HEK293 (cell line): Measurements from ENCODE around the gene ABCC2.
A peak's percentile ranks its signal among the peaks of the same experiment; 100 is the strongest.

ENCODE experiments used
- CTCF ChIA-PET: fragments of 350-600 bp; formaldehyde crosslinking; extraction: SDS; loops from one replicate; lab custom pipeline; 2021; ENCODE audit warnings: antibody characterized with exemption; lab: Yijun Ruan, JAX
- POLR2A ChIA-PET: fragments of 300-600 bp; formaldehyde crosslinking; extraction: SDS; loops from one replicate; lab custom pipeline; 2020; ENCODE audit warnings: antibody characterized with exemption, inconsistent platforms; lab: Yijun Ruan, JAX
- H3K27ac ChIP-seq: fragments of 200-500 bp; sonication (Bioruptor generic); 2 replicates; pipeline ENCODE4 v1.5.1; 2014; ENCODE audit warnings: low read depth, low read length, control low read depth, inconsistent platforms; ENCODE audit errors: extremely low read depth
- H3K36me3 ChIP-seq, 2 experiments: fragments of 200-500 bp in 1 of 2; sonication (Bioruptor generic) in 1 of 2; 1 replicate in 1 of 2; 2 replicates in 1 of 2; pipeline ENCODE4 v1.5.1; 2014 to 2017; ENCODE audit warnings: inconsistent platforms in 2 of 2, low read length in 2 of 2; ENCODE audit not compliant: control insufficient read depth in 2 of 2, insufficient read depth in 1 of 2
- H3K4me1 ChIP-seq: fragments of 200-500 bp; sonication (Bioruptor generic); 2 replicates; pipeline ENCODE4 v1.5.1; 2014; ENCODE audit warnings: mild to moderate bottlenecking, low read length, inconsistent platforms; ENCODE audit not compliant: control insufficient read depth, insufficient read depth
- H3K4me3 ChIP-seq: 2 replicates; pipeline ENCODE4 v1.5.1; 2011; ENCODE audit warnings: low read depth, mild to moderate bottlenecking, control low read depth, low read length, moderate library complexity
- H3K9me3 ChIP-seq: fragments of 200-500 bp; sonication (Bioruptor generic); 2 replicates; pipeline ENCODE4 v1.5.1; 2014; ENCODE audit warnings: low read depth, low read length, inconsistent platforms; ENCODE audit not compliant: control insufficient read depth, insufficient read depth
- GLI2 ChIP-seq: fragments of 450-650 bp; formaldehyde crosslinking; IDR thresholded peaks from 2 replicates; pipeline ENCODE4; 2017; ENCODE audit warnings: missing biosample characterization, missing genetic modification characterization, low read depth, borderline replicate concordance
- KLF1 ChIP-seq: fragments of 450-650 bp; formaldehyde crosslinking; IDR thresholded peaks from 2 replicates; pipeline ENCODE4 v1.5.1; 2016; ENCODE audit warnings: missing biosample characterization, missing genetic modification characterization
- ZFP69B ChIP-seq: fragments of 450-650 bp; formaldehyde crosslinking; IDR thresholded peaks from 2 replicates; pipeline ENCODE4 v1.5.1; 2016; ENCODE audit warnings: missing biosample characterization, missing genetic modification characterization
- ZNF140 ChIP-seq: fragments of 450-650 bp; formaldehyde crosslinking; IDR thresholded peaks from 2 replicates; pipeline ENCODE4 v1.5.1; 2016; ENCODE audit warnings: missing biosample characterization, missing genetic modification characterization
- ZNF416 ChIP-seq: fragments of 450-650 bp; formaldehyde crosslinking; IDR thresholded peaks from 2 replicates; pipeline ENCODE4 v1.5.1; 2016; ENCODE audit warnings: missing biosample characterization, missing genetic modification characterization
- ZNF555 ChIP-seq: fragments of 450-650 bp; formaldehyde crosslinking; conservative IDR thresholded peaks from 2 replicates; pipeline ENCODE4 v1.5.1; 2017; ENCODE audit warnings: missing biosample characterization, mild to moderate bottlenecking, missing genetic modification characterization, inconsistent platforms
- ZNF561 ChIP-seq: fragments of 450-650 bp; IDR thresholded peaks from 2 replicates; pipeline ENCODE4 v1.5.1; 2018; ENCODE audit warnings: missing biosample characterization, missing genetic modification characterization, borderline replicate concordance
- ZNF600 ChIP-seq: fragments of 450-650 bp; formaldehyde crosslinking; IDR thresholded peaks from 2 replicates; pipeline ENCODE4 v1.5.1; 2016; ENCODE audit warnings: missing biosample characterization, missing genetic modification characterization
- ZNF623 ChIP-seq: fragments of 450-650 bp; formaldehyde crosslinking; IDR thresholded peaks from 2 replicates; pipeline ENCODE4 v1.5.1; 2016; ENCODE audit warnings: missing biosample characterization, missing genetic modification characterization
- ZNF624 ChIP-seq: fragments of 450-650 bp; formaldehyde crosslinking; IDR thresholded peaks from 2 replicates; pipeline ENCODE4 v1.5.1; 2017; ENCODE audit warnings: missing biosample characterization, missing genetic modification characterization
- ZNF768 ChIP-seq: fragments of 450-650 bp; formaldehyde crosslinking; IDR thresholded peaks from 2 replicates; pipeline ENCODE4 v1.5.1; 2018; ENCODE audit warnings: missing biosample characterization, mild to moderate bottlenecking, missing genetic modification characterization
- ZNF776 ChIP-seq: fragments of 450-650 bp; formaldehyde crosslinking; IDR thresholded peaks from 2 replicates; pipeline ENCODE4 v1.5.0; 2017; ENCODE audit warnings: missing biosample characterization, missing genetic modification characterization, borderline replicate concordance
- ZSCAN16 ChIP-seq: fragments of 450-650 bp; formaldehyde crosslinking; IDR thresholded peaks from 2 replicates; pipeline ENCODE4 v1.5.1; 2016; ENCODE audit warnings: missing biosample characterization, missing genetic modification characterization
- TF ChIP-seq, protein P1 (sequence below): fragments of 450-650 bp; formaldehyde crosslinking; IDR thresholded peaks from 2 replicates; pipeline ENCODE4 v1.5.1; 2016; ENCODE audit warnings: missing biosample characterization, missing genetic modification characterization, borderline replicate concordance
- TF ChIP-seq, protein P2 (sequence below): fragments of 450-650 bp; formaldehyde crosslinking; IDR thresholded peaks from 2 replicates; pipeline ENCODE4 v1.5.1; 2016; ENCODE audit warnings: missing biosample characterization, missing genetic modification characterization
- TF ChIP-seq, protein P3 (sequence below): fragments of 450-650 bp; formaldehyde crosslinking; IDR thresholded peaks from 2 replicates; pipeline ENCODE4 v1.5.1; 2016; ENCODE audit warnings: missing biosample characterization, missing genetic modification characterization
- TF ChIP-seq, protein P4 (sequence below): fragments of 450-650 bp; formaldehyde crosslinking; IDR thresholded peaks from 2 replicates; pipeline ENCODE4 v1.5.1; 2016; ENCODE audit warnings: missing biosample characterization, missing genetic modification characterization, low read depth
- TF ChIP-seq, protein P5 (sequence below): fragments of 450-650 bp; formaldehyde crosslinking; IDR thresholded peaks from 2 replicates; pipeline ENCODE4 v1.5.1; 2016; ENCODE audit warnings: missing biosample characterization, missing genetic modification characterization
- TF ChIP-seq, protein P6 (sequence below): fragments of 450-650 bp; formaldehyde crosslinking; IDR thresholded peaks from 2 replicates; pipeline ENCODE4 v1.5.1; 2016; ENCODE audit warnings: missing biosample characterization, missing genetic modification characterization
- TF ChIP-seq, protein P7 (sequence below): fragments of 450-650 bp; formaldehyde crosslinking; conservative IDR thresholded peaks from 2 replicates; pipeline ENCODE4 v1.5.1; 2016; ENCODE audit warnings: low read depth, missing biosample characterization, missing genetic modification characterization

Gene ABCC2

DNA sequence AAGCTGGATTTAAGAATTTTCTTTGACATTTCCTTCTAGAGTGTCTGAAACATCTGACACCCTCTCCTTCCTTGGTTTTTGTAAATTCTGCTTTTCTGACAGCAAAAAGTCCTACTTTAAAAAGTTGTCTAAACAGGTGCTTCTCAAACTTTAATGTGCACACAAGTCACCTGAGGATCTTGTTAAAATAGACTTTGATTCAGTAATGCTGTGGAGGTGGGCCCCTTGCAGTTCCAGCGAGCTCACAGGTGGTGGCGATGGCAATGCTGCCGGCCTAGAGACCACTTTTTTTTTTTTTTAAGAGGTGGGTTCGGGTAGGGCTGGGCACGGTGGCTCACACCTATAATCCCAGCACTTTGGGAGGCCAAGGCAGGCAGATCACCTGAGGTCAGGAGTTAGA is 77.1 kb downstream of the ABCC2 start:
- POLR2A ChIA-PET: interaction anchor here (0.6 to 0.7 kb wide), 2 partner anchors 10 to 209 kb away, joined by 3 to 6 read pairs; no protein-coding TSS in a partner anchor
- Histone ChIP-seq H3K9me3 (no peaks in the 10 kb centered on the region), H3K36me3 (no peaks in the 10 kb centered on the region), H3K27ac (no peak overlapping the region), H3K4me3 (no peak overlapping the region), H3K4me1 (no peaks in the 10 kb centered on the region)
- CTCF ChIA-PET: interaction anchor here (0.6 to 17.6 kb wide), 12 partner anchors 10 to 320 kb away, joined by 3 to 264 read pairs (median 4); partner anchors contain the start of gene DNMBP
- TF ChIP-seq ZNF140: no peak
- TF ChIP-seq ZNF555 (tag by site-specific recombination): no peak
- TF ChIP-seq ZNF416 (tag by site-specific recombination): no peak
- TF ChIP-seq, protein P1, sequence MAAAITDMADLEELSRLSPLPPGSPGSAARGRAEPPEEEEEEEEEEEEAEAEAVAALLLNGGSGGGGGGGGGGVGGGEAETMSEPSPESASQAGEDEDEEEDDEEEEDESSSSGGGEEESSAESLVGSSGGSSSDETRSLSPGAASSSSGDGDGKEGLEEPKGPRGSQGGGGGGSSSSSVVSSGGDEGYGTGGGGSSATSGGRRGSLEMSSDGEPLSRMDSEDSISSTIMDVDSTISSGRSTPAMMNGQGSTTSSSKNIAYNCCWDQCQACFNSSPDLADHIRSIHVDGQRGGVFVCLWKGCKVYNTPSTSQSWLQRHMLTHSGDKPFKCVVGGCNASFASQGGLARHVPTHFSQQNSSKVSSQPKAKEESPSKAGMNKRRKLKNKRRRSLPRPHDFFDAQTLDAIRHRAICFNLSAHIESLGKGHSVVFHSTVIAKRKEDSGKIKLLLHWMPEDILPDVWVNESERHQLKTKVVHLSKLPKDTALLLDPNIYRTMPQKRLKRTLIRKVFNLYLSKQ (tag by site-specific recombination): no peak
- TF ChIP-seq, protein P2, sequence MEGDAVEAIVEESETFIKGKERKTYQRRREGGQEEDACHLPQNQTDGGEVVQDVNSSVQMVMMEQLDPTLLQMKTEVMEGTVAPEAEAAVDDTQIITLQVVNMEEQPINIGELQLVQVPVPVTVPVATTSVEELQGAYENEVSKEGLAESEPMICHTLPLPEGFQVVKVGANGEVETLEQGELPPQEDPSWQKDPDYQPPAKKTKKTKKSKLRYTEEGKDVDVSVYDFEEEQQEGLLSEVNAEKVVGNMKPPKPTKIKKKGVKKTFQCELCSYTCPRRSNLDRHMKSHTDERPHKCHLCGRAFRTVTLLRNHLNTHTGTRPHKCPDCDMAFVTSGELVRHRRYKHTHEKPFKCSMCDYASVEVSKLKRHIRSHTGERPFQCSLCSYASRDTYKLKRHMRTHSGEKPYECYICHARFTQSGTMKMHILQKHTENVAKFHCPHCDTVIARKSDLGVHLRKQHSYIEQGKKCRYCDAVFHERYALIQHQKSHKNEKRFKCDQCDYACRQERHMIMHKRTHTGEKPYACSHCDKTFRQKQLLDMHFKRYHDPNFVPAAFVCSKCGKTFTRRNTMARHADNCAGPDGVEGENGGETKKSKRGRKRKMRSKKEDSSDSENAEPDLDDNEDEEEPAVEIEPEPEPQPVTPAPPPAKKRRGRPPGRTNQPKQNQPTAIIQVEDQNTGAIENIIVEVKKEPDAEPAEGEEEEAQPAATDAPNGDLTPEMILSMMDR (tag by site-specific recombination): peak; percentile 40; the same call in 1 of the 2 replicates
- no peak for TF ChIP-seq ZNF600
- no peak for TF ChIP-seq ZNF561 (tag by site-specific recombination)
- TF ChIP-seq ZNF776 (tag by site-specific recombination): no peak
- no peak for TF ChIP-seq ZNF623
- TF ChIP-seq ZNF768 (tag by site-specific recombination): no peak
- TF ChIP-seq ZSCAN16: no peak
- TF ChIP-seq, protein P3, sequence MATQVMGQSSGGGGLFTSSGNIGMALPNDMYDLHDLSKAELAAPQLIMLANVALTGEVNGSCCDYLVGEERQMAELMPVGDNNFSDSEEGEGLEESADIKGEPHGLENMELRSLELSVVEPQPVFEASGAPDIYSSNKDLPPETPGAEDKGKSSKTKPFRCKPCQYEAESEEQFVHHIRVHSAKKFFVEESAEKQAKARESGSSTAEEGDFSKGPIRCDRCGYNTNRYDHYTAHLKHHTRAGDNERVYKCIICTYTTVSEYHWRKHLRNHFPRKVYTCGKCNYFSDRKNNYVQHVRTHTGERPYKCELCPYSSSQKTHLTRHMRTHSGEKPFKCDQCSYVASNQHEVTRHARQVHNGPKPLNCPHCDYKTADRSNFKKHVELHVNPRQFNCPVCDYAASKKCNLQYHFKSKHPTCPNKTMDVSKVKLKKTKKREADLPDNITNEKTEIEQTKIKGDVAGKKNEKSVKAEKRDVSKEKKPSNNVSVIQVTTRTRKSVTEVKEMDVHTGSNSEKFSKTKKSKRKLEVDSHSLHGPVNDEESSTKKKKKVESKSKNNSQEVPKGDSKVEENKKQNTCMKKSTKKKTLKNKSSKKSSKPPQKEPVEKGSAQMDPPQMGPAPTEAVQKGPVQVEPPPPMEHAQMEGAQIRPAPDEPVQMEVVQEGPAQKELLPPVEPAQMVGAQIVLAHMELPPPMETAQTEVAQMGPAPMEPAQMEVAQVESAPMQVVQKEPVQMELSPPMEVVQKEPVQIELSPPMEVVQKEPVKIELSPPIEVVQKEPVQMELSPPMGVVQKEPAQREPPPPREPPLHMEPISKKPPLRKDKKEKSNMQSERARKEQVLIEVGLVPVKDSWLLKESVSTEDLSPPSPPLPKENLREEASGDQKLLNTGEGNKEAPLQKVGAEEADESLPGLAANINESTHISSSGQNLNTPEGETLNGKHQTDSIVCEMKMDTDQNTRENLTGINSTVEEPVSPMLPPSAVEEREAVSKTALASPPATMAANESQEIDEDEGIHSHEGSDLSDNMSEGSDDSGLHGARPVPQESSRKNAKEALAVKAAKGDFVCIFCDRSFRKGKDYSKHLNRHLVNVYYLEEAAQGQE (tag by site-specific recombination): no peak
- TF ChIP-seq, protein P4, sequence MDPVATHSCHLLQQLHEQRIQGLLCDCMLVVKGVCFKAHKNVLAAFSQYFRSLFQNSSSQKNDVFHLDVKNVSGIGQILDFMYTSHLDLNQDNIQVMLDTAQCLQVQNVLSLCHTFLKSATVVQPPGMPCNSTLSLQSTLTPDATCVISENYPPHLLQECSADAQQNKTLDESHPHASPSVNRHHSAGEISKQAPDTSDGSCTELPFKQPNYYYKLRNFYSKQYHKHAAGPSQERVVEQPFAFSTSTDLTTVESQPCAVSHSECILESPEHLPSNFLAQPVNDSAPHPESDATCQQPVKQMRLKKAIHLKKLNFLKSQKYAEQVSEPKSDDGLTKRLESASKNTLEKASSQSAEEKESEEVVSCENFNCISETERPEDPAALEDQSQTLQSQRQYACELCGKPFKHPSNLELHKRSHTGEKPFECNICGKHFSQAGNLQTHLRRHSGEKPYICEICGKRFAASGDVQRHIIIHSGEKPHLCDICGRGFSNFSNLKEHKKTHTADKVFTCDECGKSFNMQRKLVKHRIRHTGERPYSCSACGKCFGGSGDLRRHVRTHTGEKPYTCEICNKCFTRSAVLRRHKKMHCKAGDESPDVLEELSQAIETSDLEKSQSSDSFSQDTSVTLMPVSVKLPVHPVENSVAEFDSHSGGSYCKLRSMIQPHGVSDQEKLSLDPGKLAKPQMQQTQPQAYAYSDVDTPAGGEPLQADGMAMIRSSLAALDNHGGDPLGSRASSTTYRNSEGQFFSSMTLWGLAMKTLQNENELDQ (tag by site-specific recombination): no peak
- TF ChIP-seq ZFP69B (tag by site-specific recombination): peak; percentile 87
- TF ChIP-seq ZNF624: no peak
- TF ChIP-seq, protein P5, sequence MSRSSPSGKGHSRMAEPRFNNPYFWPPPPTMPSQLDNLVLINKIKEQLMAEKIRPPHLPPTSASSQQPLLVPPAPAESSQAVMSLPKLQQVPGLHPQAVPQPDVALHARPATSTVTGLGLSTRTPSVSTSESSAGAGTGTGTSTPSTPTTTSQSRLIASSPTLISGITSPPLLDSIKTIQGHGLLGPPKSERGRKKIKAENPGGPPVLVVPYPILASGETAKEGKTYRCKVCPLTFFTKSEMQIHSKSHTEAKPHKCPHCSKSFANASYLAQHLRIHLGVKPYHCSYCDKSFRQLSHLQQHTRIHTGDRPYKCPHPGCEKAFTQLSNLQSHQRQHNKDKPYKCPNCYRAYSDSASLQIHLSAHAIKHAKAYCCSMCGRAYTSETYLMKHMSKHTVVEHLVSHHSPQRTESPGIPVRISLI (tag by site-specific recombination): peak; percentile 58; the same call in 1 of the 2 replicates
- no peak for TF ChIP-seq KLF1 (tag by site-specific recombination)
- no peak for TF ChIP-seq GLI2
- TF ChIP-seq, protein P6, sequence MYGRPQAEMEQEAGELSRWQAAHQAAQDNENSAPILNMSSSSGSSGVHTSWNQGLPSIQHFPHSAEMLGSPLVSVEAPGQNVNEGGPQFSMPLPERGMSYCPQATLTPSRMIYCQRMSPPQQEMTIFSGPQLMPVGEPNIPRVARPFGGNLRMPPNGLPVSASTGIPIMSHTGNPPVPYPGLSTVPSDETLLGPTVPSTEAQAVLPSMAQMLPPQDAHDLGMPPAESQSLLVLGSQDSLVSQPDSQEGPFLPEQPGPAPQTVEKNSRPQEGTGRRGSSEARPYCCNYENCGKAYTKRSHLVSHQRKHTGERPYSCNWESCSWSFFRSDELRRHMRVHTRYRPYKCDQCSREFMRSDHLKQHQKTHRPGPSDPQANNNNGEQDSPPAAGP: no peak
- TF ChIP-seq, protein P7, sequence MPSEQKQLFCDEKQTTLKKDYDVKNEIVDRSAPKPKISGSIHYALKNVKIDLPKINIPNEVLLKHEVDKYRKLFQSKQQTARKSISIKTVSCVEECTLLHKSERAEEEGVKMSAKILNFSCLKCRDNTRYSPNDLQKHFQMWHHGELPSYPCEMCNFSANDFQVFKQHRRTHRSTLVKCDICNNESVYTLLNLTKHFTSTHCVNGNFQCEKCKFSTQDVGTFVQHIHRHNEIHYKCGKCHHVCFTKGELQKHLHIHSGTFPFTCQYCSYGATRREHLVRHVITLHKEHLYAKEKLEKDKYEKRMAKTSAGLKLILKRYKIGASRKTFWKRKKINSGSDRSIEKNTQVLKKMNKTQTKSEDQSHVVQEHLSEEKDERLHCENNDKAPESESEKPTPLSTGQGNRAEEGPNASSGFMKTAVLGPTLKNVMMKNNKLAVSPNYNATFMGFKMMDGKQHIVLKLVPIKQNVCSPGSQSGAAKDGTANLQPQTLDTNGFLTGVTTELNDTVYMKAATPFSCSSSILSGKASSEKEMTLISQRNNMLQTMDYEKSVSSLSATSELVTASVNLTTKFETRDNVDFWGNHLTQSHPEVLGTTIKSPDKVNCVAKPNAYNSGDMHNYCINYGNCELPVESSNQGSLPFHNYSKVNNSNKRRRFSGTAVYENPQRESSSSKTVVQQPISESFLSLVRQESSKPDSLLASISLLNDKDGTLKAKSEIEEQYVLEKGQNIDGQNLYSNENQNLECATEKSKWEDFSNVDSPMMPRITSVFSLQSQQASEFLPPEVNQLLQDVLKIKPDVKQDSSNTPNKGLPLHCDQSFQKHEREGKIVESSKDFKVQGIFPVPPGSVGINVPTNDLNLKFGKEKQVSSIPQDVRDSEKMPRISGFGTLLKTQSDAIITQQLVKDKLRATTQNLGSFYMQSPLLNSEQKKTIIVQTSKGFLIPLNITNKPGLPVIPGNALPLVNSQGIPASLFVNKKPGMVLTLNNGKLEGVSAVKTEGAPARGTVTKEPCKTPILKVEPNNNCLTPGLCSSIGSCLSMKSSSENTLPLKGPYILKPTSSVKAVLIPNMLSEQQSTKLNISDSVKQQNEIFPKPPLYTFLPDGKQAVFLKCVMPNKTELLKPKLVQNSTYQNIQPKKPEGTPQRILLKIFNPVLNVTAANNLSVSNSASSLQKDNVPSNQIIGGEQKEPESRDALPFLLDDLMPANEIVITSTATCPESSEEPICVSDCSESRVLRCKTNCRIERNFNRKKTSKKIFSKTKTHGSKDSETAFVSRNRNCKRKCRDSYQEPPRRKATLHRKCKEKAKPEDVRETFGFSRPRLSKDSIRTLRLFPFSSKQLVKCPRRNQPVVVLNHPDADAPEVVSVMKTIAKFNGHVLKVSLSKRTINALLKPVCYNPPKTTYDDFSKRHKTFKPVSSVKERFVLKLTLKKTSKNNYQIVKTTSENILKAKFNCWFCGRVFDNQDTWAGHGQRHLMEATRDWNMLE (tag by site-specific recombination): no peak
